ENCODE measurements around the gene TCF3.

TCF3 gene

GRCh38 chr19:1579222-1579621 is 73.2 kb downstream of the TCF3 start:
- no peak for FAIRE-seq

GRCh38 chr19:1577929-1578618 is 74.3 kb downstream of the TCF3 start:
- no peak for TF ChIP-seq PAX5 (IDR thresholded peaks at IDR 0.05; ENCODE audit: insufficient read depth, low read length, severe bottlenecking)
- no peak for TF ChIP-seq POLR2A (IDR thresholded peaks at IDR 0.05; ENCODE audit: low read depth, low read length)
- TF ChIP-seq SPI1 (IDR thresholded peaks at IDR 0.05; ENCODE audit: low read depth, low read length) = no peak
- TF ChIP-seq POU2F2 (IDR thresholded peaks at IDR 0.05; ENCODE audit: low read depth, low read length) = no peak
- TF ChIP-seq POLR2AphosphoS5 (IDR thresholded peaks at IDR 0.05; ENCODE audit: low read depth, low read length) = no peak
- TF ChIP-seq TAF1 (IDR thresholded peaks at IDR 0.05; ENCODE audit: low read depth, low read length) = no peak
- FAIRE-seq (no peak), DNase-seq (ENCODE audit: insufficient read length, low spot score) (no peak)

More at GRCh38 chr19:1579222-1579621, 73.2 kb downstream of the TCF3 start:
- DNase-seq (ENCODE audit: insufficient read length, low spot score) = no peak
- TF ChIP-seq POLR2A (IDR thresholded peaks at IDR 0.05; ENCODE audit: low read depth, low read length) (no peak), PAX5 (IDR thresholded peaks at IDR 0.05; ENCODE audit: insufficient read depth, low read length, severe bottlenecking) (no peak)

GRCh38 chr19:1577090-1577928 is 75.1 kb downstream of the TCF3 start:
- no peak for DNase-seq (ENCODE audit: insufficient read length, low spot score)

GRCh38 chr19:1576242-1577089 is 75.9 kb downstream of the TCF3 start:
- DNase-seq (ENCODE audit: insufficient read length, low spot score) = no peak
- TF ChIP-seq POLR2AphosphoS5 (IDR thresholded peaks at IDR 0.05; ENCODE audit: low read depth, low read length) (no peak), TAF1 (IDR thresholded peaks at IDR 0.05; ENCODE audit: low read depth, low read length) (no peak), PAX5 (IDR thresholded peaks at IDR 0.05; ENCODE audit: insufficient read depth, low read length, severe bottlenecking) (no peak), SPI1 (IDR thresholded peaks at IDR 0.05; ENCODE audit: low read depth, low read length) (no peak), POU2F2 (IDR thresholded peaks at IDR 0.05; ENCODE audit: low read depth, low read length) (no peak), POLR2A (IDR thresholded peaks at IDR 0.05; ENCODE audit: low read depth, low read length) (no peak)
- FAIRE-seq = no peak

More at GRCh38 chr19:1577090-1577928, 75.1 kb downstream of the TCF3 start:
- TF ChIP-seq POLR2A (IDR thresholded peaks at IDR 0.05; ENCODE audit: low read depth, low read length) (no peak), PAX5 (IDR thresholded peaks at IDR 0.05; ENCODE audit: insufficient read depth, low read length, severe bottlenecking) (no peak), TAF1 (IDR thresholded peaks at IDR 0.05; ENCODE audit: low read depth, low read length) (no peak), SPI1 (IDR thresholded peaks at IDR 0.05; ENCODE audit: low read depth, low read length) (no peak), POLR2AphosphoS5 (IDR thresholded peaks at IDR 0.05; ENCODE audit: low read depth, low read length) (no peak), POU2F2 (IDR thresholded peaks at IDR 0.05; ENCODE audit: low read depth, low read length) (no peak)
- no peak for FAIRE-seq

- no peak for FAIRE-seq
- no peak for DNase-seq (ENCODE audit: insufficient read length, low spot score)
Measured at GRCh38 chr19:1575323-1576241, 76.8 kb downstream of the TCF3 start.

GRCh38 chr19:1574354-1575136 is 77.9 kb downstream of the TCF3 start:
- DNase-seq (ENCODE audit: insufficient read length, low spot score) = no peak
- FAIRE-seq = no peak
- TF ChIP-seq PAX5 (IDR thresholded peaks at IDR 0.05; ENCODE audit: insufficient read depth, low read length, severe bottlenecking) (no peak), POLR2A (IDR thresholded peaks at IDR 0.05; ENCODE audit: low read depth, low read length) (no peak), SPI1 (IDR thresholded peaks at IDR 0.05; ENCODE audit: low read depth, low read length) (no peak), TAF1 (IDR thresholded peaks at IDR 0.05; ENCODE audit: low read depth, low read length) (no peak), POU2F2 (IDR thresholded peaks at IDR 0.05; ENCODE audit: low read depth, low read length) (no peak), POLR2AphosphoS5 (IDR thresholded peaks at IDR 0.05; ENCODE audit: low read depth, low read length) (no peak)

More at GRCh38 chr19:1575323-1576241, 76.8 kb downstream of the TCF3 start:
- TF ChIP-seq POLR2A (IDR thresholded peaks at IDR 0.05; ENCODE audit: low read depth, low read length) (no peak), POLR2AphosphoS5 (IDR thresholded peaks at IDR 0.05; ENCODE audit: low read depth, low read length) (no peak), TAF1 (IDR thresholded peaks at IDR 0.05; ENCODE audit: low read depth, low read length) (no peak), SPI1 (IDR thresholded peaks at IDR 0.05; ENCODE audit: low read depth, low read length) (no peak), POU2F2 (IDR thresholded peaks at IDR 0.05; ENCODE audit: low read depth, low read length) (no peak), PAX5 (IDR thresholded peaks at IDR 0.05; ENCODE audit: insufficient read depth, low read length, severe bottlenecking) (no peak)

GRCh38 chr19:1572795-1573194 is 79.6 kb downstream of the TCF3 start:
- TF ChIP-seq POLR2AphosphoS5 (IDR thresholded peaks at IDR 0.05; ENCODE audit: low read depth, low read length) (no peak), POLR2A (IDR thresholded peaks at IDR 0.05; ENCODE audit: low read depth, low read length) (no peak), SPI1 (IDR thresholded peaks at IDR 0.05; ENCODE audit: low read depth, low read length) (no peak), PAX5 (IDR thresholded peaks at IDR 0.05; ENCODE audit: insufficient read depth, low read length, severe bottlenecking) (no peak), POU2F2 (IDR thresholded peaks at IDR 0.05; ENCODE audit: low read depth, low read length) (no peak), TAF1 (IDR thresholded peaks at IDR 0.05; ENCODE audit: low read depth, low read length) (no peak)
- no peak for FAIRE-seq
- no peak for DNase-seq (ENCODE audit: insufficient read length, low spot score)
